PC-9 (cell line): ENCODE results near the gene SPATS2L. TPM values are rescaled to one million over a fixed set of nuclear protein-coding genes. Genes with fewer than 3 reads are reported as not detected.

Experiments
- BruUV-seq: library from RNA; stranded (reverse); fragments of 400-500 nt; replicated peaks from 2 replicates; lab custom pipeline; 2021; lab: Mats Ljungman, UMichigan
- CTCF ChIA-PET: fragments of 300-600 bp; sonication (Branson Sonifier 250); formaldehyde crosslinking; loops from one replicate; lab custom pipeline; 2022; ENCODE audit warnings: antibody characterized with exemption; lab: Charles Lee
- POLR2A ChIA-PET: fragments of 300-600 bp; sonication (Branson Sonifier 250); formaldehyde crosslinking; loops from one replicate; lab custom pipeline; 2022; ENCODE audit warnings: antibody characterized with exemption; ENCODE audit not compliant: unreplicated experiment; lab: Charles Lee
- DNase-seq, 2 experiments: peaks; one replicate each; pipeline versions ENCODE4 v3.0.0 to v3.0.0-alpha.2; 2015 to 2022; ENCODE audit warnings: mixed read lengths in 1 of 2
- H2AFZ ChIP-seq: fragments of 200-600 bp; sonication (generic); 2 replicates; pipeline ENCODE4 v1.8.1; 2017; ENCODE audit warnings: antibody characterized with exemption
- H3F3A ChIP-seq: fragments of 200-600 bp; sonication (generic); 2 replicates; pipeline ENCODE4 v1.8.1; 2017; ENCODE audit warnings: antibody characterized with exemption, mild to moderate bottlenecking, low read depth; ENCODE audit not compliant: insufficient read depth
- H3K27ac ChIP-seq: fragments of 200-600 bp; sonication (generic); 2 replicates; pipeline ENCODE4 v1.6.1; 2016; ENCODE audit warnings: mixed run types
- H3K27me3 ChIP-seq: fragments of 200-600 bp; sonication (generic); 2 replicates; pipeline ENCODE4 v1.6.1; 2016; ENCODE audit warnings: low read depth, mixed run types; ENCODE audit not compliant: insufficient read depth
- H3K36me3 ChIP-seq: fragments of 200-600 bp; sonication (generic); 2 replicates; pipeline ENCODE4 v1.6.1; 2016; ENCODE audit warnings: low read depth, mixed run types
- H3K4me1 ChIP-seq: fragments of 200-600 bp; sonication (generic); replicated peaks from 2 replicates; pipeline ENCODE4 v1.6.1; 2016; ENCODE audit warnings: mixed run types; ENCODE audit not compliant: insufficient read depth
- H3K4me2 ChIP-seq: fragments of 200-600 bp; sonication (generic); 2 replicates; pipeline ENCODE4 v1.6.1; 2017; ENCODE audit warnings: mixed run types
- H3K4me3 ChIP-seq: fragments of 200-600 bp; sonication (generic); 2 replicates; pipeline ENCODE4 v1.6.1; 2016; ENCODE audit warnings: mixed run types
- H3K79me2 ChIP-seq: fragments of 200-600 bp; sonication (generic); 2 replicates; pipeline ENCODE4 v1.6.1; 2017; ENCODE audit warnings: low read depth, mixed run types
- H3K9me2 ChIP-seq: fragments of 200-600 bp; sonication (generic); 2 replicates; pipeline ENCODE4 v1.8.1; 2017; ENCODE audit warnings: mild to moderate bottlenecking; ENCODE audit not compliant: insufficient read depth
- H3K9me3 ChIP-seq: fragments of 200-600 bp; sonication (generic); 2 replicates; pipeline ENCODE4 v1.8.1; 2016; ENCODE audit warnings: low read depth; ENCODE audit not compliant: insufficient read depth
- H4K20me1 ChIP-seq: fragments of 200-600 bp; sonication (generic); 2 replicates; pipeline ENCODE4 v1.8.1; 2017; ENCODE audit not compliant: insufficient read depth
- EZH2 ChIP-seq: fragments of 200-600 bp; sonication (generic); IDR thresholded peaks from 2 replicates; pipeline ENCODE4 v1.8.0; 2017; ENCODE audit warnings: antibody characterized with exemption, low read depth
- intact Hi-C: fragments of 100-400 bp; cut with micrococcal nuclease; formaldehyde crosslinking; loops from one replicate; pipeline ENCODE4 v1.10.0; 2022; ENCODE audit not compliant: unreplicated experiment
- total RNA-seq: library from RNA; stranded (reverse); gene quantifications from 2 replicates; pipeline ENCODE4 v1.2.3, GENCODE V29; 2021
- TF ChIP-seq, protein P1 (sequence below): fragments of 200-600 bp; sonication (generic); conservative IDR thresholded peaks from 2 replicates; pipeline ENCODE4 v1.6.1; 2017; ENCODE audit warnings: mixed run types, antibody characterized with exemption, mild to moderate bottlenecking, moderate library complexity

SPATS2L gene
- total RNA-seq, 1 experiment from 2014 or later = 199 TPM

DNA sequence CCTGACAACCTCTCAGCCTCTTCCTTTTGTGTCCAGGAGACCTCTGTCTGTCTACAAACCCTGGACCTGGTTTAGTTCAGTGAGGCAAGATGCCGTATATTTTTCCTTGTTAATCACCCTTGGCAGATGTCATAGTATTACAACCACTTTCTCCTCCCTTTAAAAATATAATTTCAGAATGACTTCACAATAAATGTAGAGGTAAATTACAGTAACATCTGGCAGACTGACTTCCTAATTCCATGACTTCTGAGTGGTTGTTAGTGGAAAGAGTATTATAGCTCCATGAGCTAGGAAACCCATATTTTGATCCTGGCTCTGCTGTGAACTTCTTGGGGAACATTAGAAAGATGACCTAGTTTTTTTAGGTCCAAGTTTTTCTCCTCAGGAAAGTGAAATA lies 39.5 kb downstream of the SPATS2L start:
- ChIA-PET POLR2A (no interaction called here), CTCF (no interaction called here)
- H3K4me1 ChIP-seq = peaks cover 6% of the 10 kb centered on the region
- no peaks in the 10 kb centered on the region for H3K9me2 ChIP-seq
- no peaks in the 10 kb centered on the region; the same call in 1 of the 2 replicates for H3F3A ChIP-seq
- BruUV-seq = no TSS peak
- H3K4me3 ChIP-seq = no peak overlapping the region
- no peak overlapping the region for H3K27ac ChIP-seq
- intact Hi-C loops = no loop called here
- H3K79me2 ChIP-seq = peaks cover 66% of the 10 kb centered on the region
- no peaks in the 10 kb centered on the region; the same call in 1 of the 2 replicates for H3K9me3 ChIP-seq
- no peak overlapping the region for H3K4me2 ChIP-seq
- H3K36me3 ChIP-seq = no peaks in the 10 kb centered on the region
- no peak overlapping the region for H2AFZ ChIP-seq
- no peak for TF ChIP-seq EZH2
- TF ChIP-seq, protein P1, sequence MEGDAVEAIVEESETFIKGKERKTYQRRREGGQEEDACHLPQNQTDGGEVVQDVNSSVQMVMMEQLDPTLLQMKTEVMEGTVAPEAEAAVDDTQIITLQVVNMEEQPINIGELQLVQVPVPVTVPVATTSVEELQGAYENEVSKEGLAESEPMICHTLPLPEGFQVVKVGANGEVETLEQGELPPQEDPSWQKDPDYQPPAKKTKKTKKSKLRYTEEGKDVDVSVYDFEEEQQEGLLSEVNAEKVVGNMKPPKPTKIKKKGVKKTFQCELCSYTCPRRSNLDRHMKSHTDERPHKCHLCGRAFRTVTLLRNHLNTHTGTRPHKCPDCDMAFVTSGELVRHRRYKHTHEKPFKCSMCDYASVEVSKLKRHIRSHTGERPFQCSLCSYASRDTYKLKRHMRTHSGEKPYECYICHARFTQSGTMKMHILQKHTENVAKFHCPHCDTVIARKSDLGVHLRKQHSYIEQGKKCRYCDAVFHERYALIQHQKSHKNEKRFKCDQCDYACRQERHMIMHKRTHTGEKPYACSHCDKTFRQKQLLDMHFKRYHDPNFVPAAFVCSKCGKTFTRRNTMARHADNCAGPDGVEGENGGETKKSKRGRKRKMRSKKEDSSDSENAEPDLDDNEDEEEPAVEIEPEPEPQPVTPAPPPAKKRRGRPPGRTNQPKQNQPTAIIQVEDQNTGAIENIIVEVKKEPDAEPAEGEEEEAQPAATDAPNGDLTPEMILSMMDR = no peak
- no peaks in the 10 kb centered on the region for H3K27me3 ChIP-seq
- H4K20me1 ChIP-seq = no peaks in the 10 kb centered on the region
- DNase-seq = no peak

DNA sequence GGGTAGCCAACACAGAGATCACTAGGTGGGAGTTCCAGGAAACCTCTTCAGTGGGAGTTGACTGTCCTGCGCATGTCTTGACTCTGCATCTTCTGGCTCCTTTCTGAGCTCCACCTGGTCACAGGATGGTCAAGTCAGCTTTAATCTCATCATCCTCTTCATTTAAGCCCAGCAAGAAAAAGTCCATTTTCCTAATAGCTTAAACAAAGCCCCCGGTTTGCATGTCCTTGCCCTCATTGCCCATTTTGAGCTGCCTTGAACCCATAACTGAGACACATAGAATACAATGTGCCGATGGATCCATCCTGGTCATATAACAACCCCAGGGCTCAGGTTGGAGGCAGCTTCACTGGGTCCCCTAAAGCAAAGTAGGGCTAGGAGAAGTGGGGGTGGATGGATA lies 40.8 kb downstream of the SPATS2L start:
- no peak overlapping the region for H3K4me2 ChIP-seq
- intact Hi-C loops = no loop called here
- no peak overlapping the region for H3K4me3 ChIP-seq
- no peaks in the 10 kb centered on the region; the same call in 1 of the 2 replicates for H3F3A ChIP-seq
- H3K27ac ChIP-seq = no peak overlapping the region
- CTCF ChIA-PET = no interaction called here
- peaks cover 18% of the 10 kb centered on the region for H3K4me1 ChIP-seq
- no peaks in the 10 kb centered on the region for H3K27me3 ChIP-seq
- no peak for DNase-seq
- no peaks in the 10 kb centered on the region; the same call in 1 of the 2 replicates for H3K9me3 ChIP-seq
- peaks cover 66% of the 10 kb centered on the region for H3K79me2 ChIP-seq
- H3K9me2 ChIP-seq = no peaks in the 10 kb centered on the region
- no peak overlapping the region for H2AFZ ChIP-seq
- H4K20me1 ChIP-seq = no peaks in the 10 kb centered on the region
- BruUV-seq = no TSS peak
- no peak for TF ChIP-seq EZH2
- TF ChIP-seq, protein P1 = no peak
- no peaks in the 10 kb centered on the region for H3K36me3 ChIP-seq
- POLR2A ChIA-PET = no interaction called here

GRCh38 chr2:200348897-200349563 lies 42.5 kb downstream of the SPATS2L start:
- ChIA-PET CTCF (no interaction called here), POLR2A (interaction anchor here (0.6 kb wide), 2 partner anchors 8 to 214 kb away, joined by 3 to 16 read pairs; no protein-coding TSS in a partner anchor)
- Histone ChIP-seq H3K79me2 (peaks cover 66% of the 10 kb centered on the region), H3K4me1 (peaks cover 35% of the 10 kb centered on the region), H3K36me3 (no peaks in the 10 kb centered on the region), H2AFZ (no peak overlapping the region), H3K4me2 (no peak overlapping the region), H3K27ac (no peak overlapping the region), H4K20me1 (no peaks in the 10 kb centered on the region), H3F3A (peaks cover 7% of the 10 kb centered on the region; the same call in 1 of the 2 replicates), H3K9me3 (no peaks in the 10 kb centered on the region; the same call in 1 of the 2 replicates), H3K4me3 (no peak overlapping the region), H3K9me2 (no peaks in the 10 kb centered on the region), H3K27me3 (no peaks in the 10 kb centered on the region)
- BruUV-seq = no TSS peak
- intact Hi-C loops = no loop called here
- TF ChIP-seq, protein P1 = no peak
- no peak for TF ChIP-seq EZH2
- DNase-seq = no peak
